Measurements from ENCODE around the gene SYTL1.

GRCh38 chr1:27339213-27339612 is 2.6 kb upstream of the SYTL1 start:
- TF ChIP-seq CTCF (IDR thresholded peaks at IDR 0.05; ENCODE audit: insufficient read depth, low read length) (no peak), GABPA (IDR thresholded peaks at IDR 0.05; ENCODE audit: low read depth) (no peak)

Data from HL-60 (cell line).